ENCODE data around the gene ASGR1.

DNA sequence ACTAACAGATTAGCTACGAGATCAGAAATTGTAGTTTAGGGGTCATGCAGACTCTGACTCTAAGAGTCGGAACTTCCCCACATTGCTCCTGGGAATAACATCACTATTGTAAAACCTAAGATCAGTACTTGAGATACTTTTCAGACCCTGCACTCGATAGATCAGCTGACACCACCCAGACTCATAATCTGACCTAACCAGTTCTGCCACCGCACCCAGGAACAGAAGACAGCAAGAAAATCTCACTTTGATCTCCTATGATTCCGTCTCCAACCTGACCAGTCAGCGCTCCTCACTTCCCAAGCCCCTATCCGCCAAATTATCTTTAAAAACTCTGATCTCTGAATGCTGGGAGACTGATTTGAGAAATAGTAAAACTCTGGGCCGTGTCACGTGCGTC lies 37.3 kb downstream of the ASGR1 start:
- TF ChIP-seq SP1 (IDR thresholded peaks at IDR 0.05) (no peak), HNF4A (conservative IDR thresholded peaks at IDR 0.05) (no peak), HNF4G (IDR thresholded peaks at IDR 0.05) (no peak), GABPA (IDR thresholded peaks at IDR 0.05 in 1 of 2, conservative IDR thresholded peaks at IDR 0.05 in 1 of 2) (no peak), RAD21 (IDR thresholded peaks at IDR 0.05) (no peak), TAF1 (conservative IDR thresholded peaks at IDR 0.05) (no peak), NR2F2 (IDR thresholded peaks at IDR 0.05) (no peak), YY1 (IDR thresholded peaks at IDR 0.05) (no peak)
- TF ChIP-seq, protein P1, sequence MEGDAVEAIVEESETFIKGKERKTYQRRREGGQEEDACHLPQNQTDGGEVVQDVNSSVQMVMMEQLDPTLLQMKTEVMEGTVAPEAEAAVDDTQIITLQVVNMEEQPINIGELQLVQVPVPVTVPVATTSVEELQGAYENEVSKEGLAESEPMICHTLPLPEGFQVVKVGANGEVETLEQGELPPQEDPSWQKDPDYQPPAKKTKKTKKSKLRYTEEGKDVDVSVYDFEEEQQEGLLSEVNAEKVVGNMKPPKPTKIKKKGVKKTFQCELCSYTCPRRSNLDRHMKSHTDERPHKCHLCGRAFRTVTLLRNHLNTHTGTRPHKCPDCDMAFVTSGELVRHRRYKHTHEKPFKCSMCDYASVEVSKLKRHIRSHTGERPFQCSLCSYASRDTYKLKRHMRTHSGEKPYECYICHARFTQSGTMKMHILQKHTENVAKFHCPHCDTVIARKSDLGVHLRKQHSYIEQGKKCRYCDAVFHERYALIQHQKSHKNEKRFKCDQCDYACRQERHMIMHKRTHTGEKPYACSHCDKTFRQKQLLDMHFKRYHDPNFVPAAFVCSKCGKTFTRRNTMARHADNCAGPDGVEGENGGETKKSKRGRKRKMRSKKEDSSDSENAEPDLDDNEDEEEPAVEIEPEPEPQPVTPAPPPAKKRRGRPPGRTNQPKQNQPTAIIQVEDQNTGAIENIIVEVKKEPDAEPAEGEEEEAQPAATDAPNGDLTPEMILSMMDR (IDR thresholded peaks at IDR 0.05; ENCODE audit: low read depth, low read length, missing input control), result no peak
- TF ChIP-seq, protein P2, sequence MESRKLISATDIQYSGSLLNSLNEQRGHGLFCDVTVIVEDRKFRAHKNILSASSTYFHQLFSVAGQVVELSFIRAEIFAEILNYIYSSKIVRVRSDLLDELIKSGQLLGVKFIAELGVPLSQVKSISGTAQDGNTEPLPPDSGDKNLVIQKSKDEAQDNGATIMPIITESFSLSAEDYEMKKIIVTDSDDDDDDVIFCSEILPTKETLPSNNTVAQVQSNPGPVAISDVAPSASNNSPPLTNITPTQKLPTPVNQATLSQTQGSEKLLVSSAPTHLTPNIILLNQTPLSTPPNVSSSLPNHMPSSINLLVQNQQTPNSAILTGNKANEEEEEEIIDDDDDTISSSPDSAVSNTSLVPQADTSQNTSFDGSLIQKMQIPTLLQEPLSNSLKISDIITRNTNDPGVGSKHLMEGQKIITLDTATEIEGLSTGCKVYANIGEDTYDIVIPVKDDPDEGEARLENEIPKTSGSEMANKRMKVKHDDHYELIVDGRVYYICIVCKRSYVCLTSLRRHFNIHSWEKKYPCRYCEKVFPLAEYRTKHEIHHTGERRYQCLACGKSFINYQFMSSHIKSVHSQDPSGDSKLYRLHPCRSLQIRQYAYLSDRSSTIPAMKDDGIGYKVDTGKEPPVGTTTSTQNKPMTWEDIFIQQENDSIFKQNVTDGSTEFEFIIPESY (IDR thresholded peaks at IDR 0.05), result no peak
- TF ChIP-seq, protein P3, sequence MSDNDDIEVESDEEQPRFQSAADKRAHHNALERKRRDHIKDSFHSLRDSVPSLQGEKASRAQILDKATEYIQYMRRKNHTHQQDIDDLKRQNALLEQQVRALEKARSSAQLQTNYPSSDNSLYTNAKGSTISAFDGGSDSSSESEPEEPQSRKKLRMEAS (IDR thresholded peaks at IDR 0.05), result no peak
- TF ChIP-seq, protein P4, sequence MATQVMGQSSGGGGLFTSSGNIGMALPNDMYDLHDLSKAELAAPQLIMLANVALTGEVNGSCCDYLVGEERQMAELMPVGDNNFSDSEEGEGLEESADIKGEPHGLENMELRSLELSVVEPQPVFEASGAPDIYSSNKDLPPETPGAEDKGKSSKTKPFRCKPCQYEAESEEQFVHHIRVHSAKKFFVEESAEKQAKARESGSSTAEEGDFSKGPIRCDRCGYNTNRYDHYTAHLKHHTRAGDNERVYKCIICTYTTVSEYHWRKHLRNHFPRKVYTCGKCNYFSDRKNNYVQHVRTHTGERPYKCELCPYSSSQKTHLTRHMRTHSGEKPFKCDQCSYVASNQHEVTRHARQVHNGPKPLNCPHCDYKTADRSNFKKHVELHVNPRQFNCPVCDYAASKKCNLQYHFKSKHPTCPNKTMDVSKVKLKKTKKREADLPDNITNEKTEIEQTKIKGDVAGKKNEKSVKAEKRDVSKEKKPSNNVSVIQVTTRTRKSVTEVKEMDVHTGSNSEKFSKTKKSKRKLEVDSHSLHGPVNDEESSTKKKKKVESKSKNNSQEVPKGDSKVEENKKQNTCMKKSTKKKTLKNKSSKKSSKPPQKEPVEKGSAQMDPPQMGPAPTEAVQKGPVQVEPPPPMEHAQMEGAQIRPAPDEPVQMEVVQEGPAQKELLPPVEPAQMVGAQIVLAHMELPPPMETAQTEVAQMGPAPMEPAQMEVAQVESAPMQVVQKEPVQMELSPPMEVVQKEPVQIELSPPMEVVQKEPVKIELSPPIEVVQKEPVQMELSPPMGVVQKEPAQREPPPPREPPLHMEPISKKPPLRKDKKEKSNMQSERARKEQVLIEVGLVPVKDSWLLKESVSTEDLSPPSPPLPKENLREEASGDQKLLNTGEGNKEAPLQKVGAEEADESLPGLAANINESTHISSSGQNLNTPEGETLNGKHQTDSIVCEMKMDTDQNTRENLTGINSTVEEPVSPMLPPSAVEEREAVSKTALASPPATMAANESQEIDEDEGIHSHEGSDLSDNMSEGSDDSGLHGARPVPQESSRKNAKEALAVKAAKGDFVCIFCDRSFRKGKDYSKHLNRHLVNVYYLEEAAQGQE (IDR thresholded peaks at IDR 0.05), result no peak
- TF ChIP-seq, protein P5, sequence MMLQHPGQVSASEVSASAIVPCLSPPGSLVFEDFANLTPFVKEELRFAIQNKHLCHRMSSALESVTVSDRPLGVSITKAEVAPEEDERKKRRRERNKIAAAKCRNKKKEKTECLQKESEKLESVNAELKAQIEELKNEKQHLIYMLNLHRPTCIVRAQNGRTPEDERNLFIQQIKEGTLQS (IDR thresholded peaks at IDR 0.05), result no peak
